KG1 (cell line): ENCODE measurements around the gene RAD51C.
"Not testable (repeated sequence)": the region's sequence is repeated elsewhere in the genome, so short reads cannot be mapped to it uniquely, and the experiment has no call there.

Source experiments
- DNase-seq: peaks from one replicate; lab custom pipeline; 2025; lab: John Stamatoyannopoulos, UW

The RAD51C gene

GRCh38 chr17:58741121-58741625 is 48.8 kb downstream of the RAD51C start:
- no peak for DNase-seq

GRCh38 chr17:58747674-58748073 is 55.3 kb downstream of the RAD51C start:
- DNase-seq: no peak

- not testable (repeated sequence) for DNase-seq
Observed at GRCh38 chr17:58749627-58750026, 57.2 kb downstream of the RAD51C start.

- DNase-seq: no peak
Observed at GRCh38 chr17:58753026-58753425, 60.6 kb downstream of the RAD51C start.

- no peak for DNase-seq
Observed at GRCh38 chr17:58755269-58755576, 62.8 kb downstream of the RAD51C start.

GRCh38 chr17:58755577-58756245 is 63.3 kb downstream of the RAD51C start, which contains the start of gene PPM1E:
PPM1E (plus strand) TSS chr17:58755854.
- no peak for DNase-seq

- no peak for DNase-seq
Observed at GRCh38 chr17:58756246-58757161, 64.1 kb downstream of the RAD51C start.

GRCh38 chr17:58757162-58757613 is 64.8 kb downstream of the RAD51C start:
- no peak for DNase-seq

GRCh38 chr17:58758890-58759289 is 66.5 kb downstream of the RAD51C start:
- no peak for DNase-seq

GRCh38 chr17:58759522-58759921 is 67.1 kb downstream of the RAD51C start:
- DNase-seq: no peak

- DNase-seq: no peak
Observed at GRCh38 chr17:58760248-58760647, 67.8 kb downstream of the RAD51C start.

GRCh38 chr17:58763263-58763662 is 70.9 kb downstream of the RAD51C start:
- DNase-seq: no peak

- no peak for DNase-seq
Observed at GRCh38 chr17:58764373-58764772, 72.0 kb downstream of the RAD51C start.

GRCh38 chr17:58778482-58778881 is 86.1 kb downstream of the RAD51C start:
- not testable (repeated sequence) for DNase-seq

GRCh38 chr17:58779446-58779845 is 87.0 kb downstream of the RAD51C start:
- no peak for DNase-seq

- no peak for DNase-seq
Observed at GRCh38 chr17:58783380-58783779, 91.0 kb downstream of the RAD51C start.

GRCh38 chr17:58785097-58785496 is 92.7 kb downstream of the RAD51C start:
- no peak for DNase-seq
